HepG2 (cell line): Measurements from ENCODE around the gene SYNDIG1. TPM values are rescaled to one million over a fixed set of nuclear protein-coding genes. Genes with fewer than 3 reads are reported as not detected.

Source experiments
- ATAC-seq: fragments of 200-7000 bp; cut with Tn5 transposase; 3 replicates; pipeline ENCODE4 v1.9.1; 2020; ENCODE audit warnings: mild to moderate bottlenecking, moderate library complexity
- BruUV-seq: library from RNA; stranded (reverse); fragments of 400-500 nt; replicated peaks from 2 replicates; lab custom pipeline; 2021; lab: Mats Ljungman, UMichigan
- CTCF ChIA-PET: fragments of 300-600 bp; formaldehyde crosslinking; extraction: SDS; loops from one replicate; lab custom pipeline; 2021; ENCODE audit warnings: low total read pairs, inconsistent platforms, low intra/inter-chr PET ratio; lab: Yijun Ruan, JAX
- POLR2A ChIA-PET: fragments of 350-600 bp; sonication (Branson Sonifier 250); formaldehyde crosslinking; loops from one replicate; lab custom pipeline; 2020; ENCODE audit warnings: antibody characterized with exemption, inconsistent platforms; lab: Yijun Ruan, JAX
- DNase-seq: peaks from one replicate; pipeline ENCODE4 v3.0.0-alpha.2; 2015; ENCODE audit warnings: low spot score
- FAIRE-seq: peaks from 3 replicates; lab custom pipeline; 2011; peaks lifted over from hg19 to GRCh38; lab: Jason Lieb, UNC
- H2AFZ ChIP-seq: one replicate; pipeline ENCODE4 v1.6.1; 2011; ENCODE audit warnings: low read length, inconsistent platforms
- H3K27ac ChIP-seq: fragments of 300-600 bp; 3 replicates; pipeline ENCODE4 v1.8.0; 2011; ENCODE audit warnings: mixed run types, mild to moderate bottlenecking, mixed read lengths, low read length, inconsistent platforms; ENCODE audit not compliant: insufficient read depth; ENCODE audit errors: extremely low read length
- H3K27me3 ChIP-seq, 2 experiments: fragments of 200-600 bp in 1 of 2; 2 replicates in 1 of 2; 3 replicates in 1 of 2; pipeline versions ENCODE4 v1.6.0 to v1.8.0; 2011; ENCODE audit warnings: low read length in 2 of 2, mild to moderate bottlenecking in 2 of 2, moderate library complexity in 2 of 2, inconsistent platforms in 1 of 2; ENCODE audit not compliant: insufficient read depth in 2 of 2, control insufficient read depth in 1 of 2
- H3K36me3 ChIP-seq, 2 experiments: fragments of 200-600 bp in 1 of 2; replicated peaks in 1 of 2; 2 replicates in 1 of 2; 3 replicates in 1 of 2; pipeline versions ENCODE4 v1.5.1 to v1.8.0; 2011; ENCODE audit warnings: low read length in 2 of 2, inconsistent platforms in 1 of 2; ENCODE audit not compliant: insufficient read depth in 2 of 2, control insufficient read depth in 1 of 2
- H3K4me1 ChIP-seq: 2 replicates; pipeline ENCODE4 v1.5.1; 2012; ENCODE audit warnings: low read length, inconsistent platforms; ENCODE audit not compliant: insufficient read depth
- H3K4me2 ChIP-seq: 2 replicates; pipeline ENCODE4 v1.6.0; 2011; ENCODE audit warnings: low read depth, low read length, inconsistent platforms
- H3K4me3 ChIP-seq, 3 experiments: fragments of 200-600 bp in 1 of 3; sonication (generic), shearing (Covaris generic) in 1 of 3; replicated peaks in 1 of 3; 2 replicates each; pipeline ENCODE4 v1.5.1; 2011 to 2016; ENCODE audit warnings: low read length in 3 of 3, inconsistent platforms in 2 of 3, low read depth in 2 of 3, mild to moderate bottlenecking in 2 of 3, control low read depth in 1 of 3, mixed read lengths in 1 of 3; ENCODE audit not compliant: insufficient read depth in 1 of 3
- H3K79me2 ChIP-seq: one replicate; pipeline ENCODE4 v1.6.1; 2011; ENCODE audit warnings: low read length, inconsistent platforms; ENCODE audit not compliant: insufficient read depth
- H3K9ac ChIP-seq: 2 replicates; pipeline ENCODE4 v1.6.0; 2011; ENCODE audit warnings: mild to moderate bottlenecking, low read depth, low read length, inconsistent platforms; ENCODE audit not compliant: insufficient read depth
- H3K9me3 ChIP-seq: 2 replicates; pipeline ENCODE4 v1.5.1; 2012; ENCODE audit warnings: mild to moderate bottlenecking, low read length
- H4K20me1 ChIP-seq: 2 replicates; pipeline ENCODE4 v1.6.0; 2011; ENCODE audit warnings: inconsistent platforms, mild to moderate bottlenecking, low read length, moderate library complexity; ENCODE audit not compliant: insufficient read depth
- NPAS2 ChIP-seq: sonication (generic); formaldehyde crosslinking; IDR thresholded peaks from 2 replicates; pipeline ENCODE4 v1.8.0; 2022; ENCODE audit warnings: mild to moderate bottlenecking, missing genetic modification reagents, borderline replicate concordance
- RELA ChIP-seq: sonication (generic); formaldehyde crosslinking; IDR thresholded peaks from 2 replicates; pipeline ENCODE4 v1.4.0; 2020; ENCODE audit warnings: missing genetic modification reagents
- TCF12 ChIP-seq, 2 experiments: fragments of 450-650 bp in 1 of 2; sonication (generic) in 1 of 2; formaldehyde crosslinking in 1 of 2; IDR thresholded peaks; 2 replicates each; pipeline versions ENCODE4 v1.6.1 to v1.8.0; 2017 to 2022; ENCODE audit warnings: antibody characterized with exemption in 1 of 2, mild to moderate bottlenecking in 1 of 2, missing genetic modification reagents in 1 of 2, moderate library complexity in 1 of 2
- ZFP37 ChIP-seq: sonication (generic); formaldehyde crosslinking; IDR thresholded peaks from 2 replicates; pipeline ENCODE4 v1.4.0; 2020; ENCODE audit warnings: missing genetic modification reagents, borderline replicate concordance
- ZNF572 ChIP-seq: sonication (generic); formaldehyde crosslinking; IDR thresholded peaks from 2 replicates; pipeline ENCODE4 v1.5.1; 2020; ENCODE audit warnings: mild to moderate bottlenecking, missing genetic modification reagents
- ZNF644 ChIP-seq: IDR thresholded peaks from 2 replicates; pipeline ENCODE4 v1.6.1; 2016; ENCODE audit warnings: low read depth
- WGBS: methylation state at CpG from one replicate; pipeline ENCODE4 v1.1.6; 2017; ENCODE audit warnings: low lambda C conversion rate; 5-methylcytosine and 5-hydroxymethylcytosine counted together
- in situ Hi-C: cut with HindIII; loops from 2 replicates; pipeline ENCODE4 v1.10.0; 2017; ENCODE audit warnings: low pct_unique_long_range_greater_than_20kb; ENCODE audit not compliant: extremely low pct_ligation_motif_present
- intact Hi-C: fragments of 100-400 bp; cut with micrococcal nuclease; formaldehyde crosslinking; loops from one replicate; pipeline ENCODE4 v1.10.0; 2022; ENCODE audit not compliant: unreplicated experiment
- polyA plus RNA-seq, 8 experiments: library from polyadenylated mRNA; depleted of rRNA in 3 of 8; stranded (reverse) in 7 of 8; unstranded in 1 of 8; fragments of >200 nt; fragmentation: Illumina TruSeq in 4 of 8; extraction: Trizol in 4 of 8; gene quantifications; 2 replicates each; pipeline versions ENCODE4 v1.2.1 to v1.2.3, GENCODE V29; 2011 to 2016; ENCODE audit warnings: low read depth in 4 of 8, missing spikeins in 1 of 8, mixed read lengths in 1 of 8; ENCODE audit not compliant: insufficient read depth in 1 of 8
- total RNA-seq, 5 experiments: library from RNA; depleted of rRNA; stranded (reverse); fragments of >200 nt; fragmentation: Illumina TruSeq; extraction: Trizol; gene quantifications; 2 replicates each; pipeline ENCODE4 v1.2.3, GENCODE V29; 2016; ENCODE audit warnings: low read depth in 1 of 5
- TF ChIP-seq, protein P1 (sequence below): IDR thresholded peaks from 2 replicates; pipeline ENCODE4 v1.6.1; 2016; ENCODE audit warnings: low read depth, control low read depth
- TF ChIP-seq, protein P2 (sequence below): IDR thresholded peaks from 2 replicates; pipeline ENCODE4 v1.6.1; 2016; ENCODE audit warnings: mild to moderate bottlenecking, missing biosample characterization, missing genetic modification reagents
- TF ChIP-seq, protein P3 (sequence below): fragments of 450-650 bp; IDR thresholded peaks from 2 replicates; pipeline ENCODE4 v1.6.1; 2016
- TF ChIP-seq, protein P4 (sequence below): sonication (generic); formaldehyde crosslinking; IDR thresholded peaks from 2 replicates; pipeline ENCODE4 v1.4.0; 2020; ENCODE audit warnings: missing genetic modification reagents, borderline replicate concordance

SYNDIG1 gene
- total and polyA plus RNA-seq, 2 of the 13 experiments (the other 11 are each of a cell fraction or from before 2014, with no cell fraction given), result not detected

DNA sequence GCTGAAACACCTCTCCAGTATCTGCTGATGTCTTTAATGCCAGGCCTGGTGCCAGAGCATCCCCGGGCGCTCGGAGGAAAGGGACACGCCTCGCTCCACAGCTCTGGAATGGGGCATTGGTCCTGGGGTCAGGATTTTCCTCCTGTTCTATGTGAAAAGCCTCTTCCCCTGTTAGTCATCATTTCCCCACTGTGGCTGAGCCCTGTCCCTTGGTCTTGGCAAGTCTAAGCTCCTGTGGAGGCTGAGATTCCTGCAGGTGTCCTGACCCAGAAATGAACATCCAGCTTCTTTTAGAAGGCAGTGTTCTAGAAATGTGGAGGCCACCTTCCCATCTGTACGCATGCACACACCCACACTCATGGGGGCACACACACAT, 19.4 kb downstream of the SYNDIG1 start:
- H3K27me3 ChIP-seq, result no peaks in the 10 kb centered on the region; a peak in 2 of 5 replicates
- CTCF ChIA-PET, result no interaction called here
- intact Hi-C loops, result no loop called here

More for the DNA sequence above, 19.4 kb downstream of the SYNDIG1 start:
- 45% methylated on average over 6 of the region's 6 CpGs for WGBS
- no peak for TF ChIP-seq ZNF644 (CRISPR knock-in tag)
- TF ChIP-seq, protein P1, sequence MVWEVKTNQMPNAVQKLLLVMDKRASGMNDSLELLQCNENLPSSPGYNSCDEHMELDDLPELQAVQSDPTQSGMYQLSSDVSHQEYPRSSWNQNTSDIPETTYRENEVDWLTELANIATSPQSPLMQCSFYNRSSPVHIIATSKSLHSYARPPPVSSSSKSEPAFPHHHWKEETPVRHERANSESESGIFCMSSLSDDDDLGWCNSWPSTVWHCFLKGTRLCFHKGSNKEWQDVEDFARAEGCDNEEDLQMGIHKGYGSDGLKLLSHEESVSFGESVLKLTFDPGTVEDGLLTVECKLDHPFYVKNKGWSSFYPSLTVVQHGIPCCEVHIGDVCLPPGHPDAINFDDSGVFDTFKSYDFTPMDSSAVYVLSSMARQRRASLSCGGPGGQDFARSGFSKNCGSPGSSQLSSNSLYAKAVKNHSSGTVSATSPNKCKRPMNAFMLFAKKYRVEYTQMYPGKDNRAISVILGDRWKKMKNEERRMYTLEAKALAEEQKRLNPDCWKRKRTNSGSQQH (CRISPR knock-in tag), result no peak
- TF ChIP-seq RELA (CRISPR knock-in tag), result no peak
- TF ChIP-seq ZNF572 (CRISPR knock-in tag), result no peak
- TF ChIP-seq, protein P2, sequence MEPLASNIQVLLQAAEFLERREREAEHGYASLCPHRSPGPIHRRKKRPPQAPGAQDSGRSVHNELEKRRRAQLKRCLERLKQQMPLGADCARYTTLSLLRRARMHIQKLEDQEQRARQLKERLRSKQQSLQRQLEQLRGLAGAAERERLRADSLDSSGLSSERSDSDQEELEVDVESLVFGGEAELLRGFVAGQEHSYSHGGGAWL (CRISPR knock-in tag), result no peak
- TF ChIP-seq TCF12 (IDR thresholded peaks at IDR 0.05), result no peak
- no peak for TF ChIP-seq TCF12 (CRISPR knock-in tag; IDR thresholded peaks at IDR 0.05)
- TF ChIP-seq NPAS2 (CRISPR knock-in tag), result no peak
- TF ChIP-seq ZFP37 (CRISPR knock-in tag), result no peak
- TF ChIP-seq, protein P3, sequence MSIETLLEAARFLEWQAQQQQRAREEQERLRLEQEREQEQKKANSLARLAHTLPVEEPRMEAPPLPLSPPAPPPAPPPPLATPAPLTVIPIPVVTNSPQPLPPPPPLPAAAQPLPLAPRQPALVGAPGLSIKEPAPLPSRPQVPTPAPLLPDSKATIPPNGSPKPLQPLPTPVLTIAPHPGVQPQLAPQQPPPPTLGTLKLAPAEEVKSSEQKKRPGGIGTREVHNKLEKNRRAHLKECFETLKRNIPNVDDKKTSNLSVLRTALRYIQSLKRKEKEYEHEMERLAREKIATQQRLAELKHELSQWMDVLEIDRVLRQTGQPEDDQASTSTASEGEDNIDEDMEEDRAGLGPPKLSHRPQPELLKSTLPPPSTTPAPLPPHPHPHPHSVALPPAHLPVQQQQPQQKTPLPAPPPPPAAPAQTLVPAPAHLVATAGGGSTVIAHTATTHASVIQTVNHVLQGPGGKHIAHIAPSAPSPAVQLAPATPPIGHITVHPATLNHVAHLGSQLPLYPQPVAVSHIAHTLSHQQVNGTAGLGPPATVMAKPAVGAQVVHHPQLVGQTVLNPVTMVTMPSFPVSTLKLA, result no peak
- TF ChIP-seq, protein P4, sequence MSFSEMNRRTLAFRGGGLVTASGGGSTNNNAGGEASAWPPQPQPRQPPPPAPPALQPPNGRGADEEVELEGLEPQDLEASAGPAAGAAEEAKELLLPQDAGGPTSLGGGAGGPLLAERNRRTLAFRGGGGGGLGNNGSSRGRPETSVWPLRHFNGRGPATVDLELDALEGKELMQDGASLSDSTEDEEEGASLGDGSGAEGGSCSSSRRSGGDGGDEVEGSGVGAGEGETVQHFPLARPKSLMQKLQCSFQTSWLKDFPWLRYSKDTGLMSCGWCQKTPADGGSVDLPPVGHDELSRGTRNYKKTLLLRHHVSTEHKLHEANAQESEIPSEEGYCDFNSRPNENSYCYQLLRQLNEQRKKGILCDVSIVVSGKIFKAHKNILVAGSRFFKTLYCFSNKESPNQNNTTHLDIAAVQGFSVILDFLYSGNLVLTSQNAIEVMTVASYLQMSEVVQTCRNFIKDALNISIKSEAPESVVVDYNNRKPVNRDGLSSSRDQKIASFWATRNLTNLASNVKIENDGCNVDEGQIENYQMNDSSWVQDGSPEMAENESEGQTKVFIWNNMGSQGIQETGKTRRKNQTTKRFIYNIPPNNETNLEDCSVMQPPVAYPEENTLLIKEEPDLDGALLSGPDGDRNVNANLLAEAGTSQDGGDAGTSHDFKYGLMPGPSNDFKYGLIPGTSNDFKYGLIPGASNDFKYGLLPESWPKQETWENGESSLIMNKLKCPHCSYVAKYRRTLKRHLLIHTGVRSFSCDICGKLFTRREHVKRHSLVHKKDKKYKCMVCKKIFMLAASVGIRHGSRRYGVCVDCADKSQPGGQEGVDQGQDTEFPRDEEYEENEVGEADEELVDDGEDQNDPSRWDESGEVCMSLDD (CRISPR knock-in tag), result no peak
- TF ChIP-seq, all 625 proteins: peak for 0
- FAIRE-seq (no peak), DNase-seq (no peak), ATAC-seq (no peak)
- BruUV-seq, result no TSS peak
- Histone ChIP-seq H3K4me1 (no peaks in the 10 kb centered on the region), H4K20me1 (no peaks in the 10 kb centered on the region), H3K4me2 (no peak overlapping the region), H3K36me3 (no peaks in the 10 kb centered on the region), H3K9ac (no peak overlapping the region), H3K27ac (no peak overlapping the region), H2AFZ (no peak overlapping the region), H3K9me3 (no peaks in the 10 kb centered on the region), H3K4me3 (no peak overlapping the region), H3K79me2 (no peaks in the 10 kb centered on the region)
- in situ Hi-C loops, result no loop called here
- POLR2A ChIA-PET, result no interaction called here
